Neural cell (in vitro differentiated cells): ENCODE data around the gene TRAK1. TPM values are rescaled to one million over a fixed set of nuclear protein-coding genes. Genes with fewer than 3 reads are reported as not detected.
A peak's percentile ranks its signal among the peaks of the same experiment; 100 is the strongest.
"Not testable (repeated sequence)": the region's sequence is repeated elsewhere in the genome, so short reads cannot be mapped to it uniquely, and the experiment has no call there.

Experiments used
- H2AFZ ChIP-seq: fragments of 200-600, 300-800 bp; sonication (generic), shearing (Covaris generic); 2 replicates; pipeline ENCODE4 v1.6.0; 2014; ENCODE audit warnings: low read depth, mild to moderate bottlenecking, antibody characterized with exemption, low read length, moderate library complexity
- H3F3A ChIP-seq: fragments of 200-600 bp; shearing (Covaris generic); 2 replicates; pipeline ENCODE4 v1.6.1; 2016; ENCODE audit warnings: mild to moderate bottlenecking, moderate library complexity, mixed read lengths, antibody characterized with exemption, low read length; ENCODE audit not compliant: insufficient read depth, poor library complexity, severe bottlenecking
- H3K27ac ChIP-seq: fragments of 200-600, 300-800 bp; sonication (generic), shearing (Covaris generic); 2 replicates; pipeline ENCODE4 v1.5.1; 2014; ENCODE audit warnings: mild to moderate bottlenecking, low read length, moderate library complexity
- H3K27me3 ChIP-seq: fragments of 300-800, 200-600 bp; sonication (generic), shearing (Covaris generic); 2 replicates; pipeline ENCODE4 v1.6.0; 2014; ENCODE audit warnings: mild to moderate bottlenecking, low read depth, low read length, moderate library complexity; ENCODE audit not compliant: insufficient read depth
- H3K36me3 ChIP-seq: fragments of 300-800, 200-600 bp; sonication (generic), shearing (Covaris generic); 2 replicates; pipeline ENCODE4 v1.5.1; 2014; ENCODE audit warnings: mild to moderate bottlenecking, antibody characterized with exemption, low read length, moderate library complexity; ENCODE audit not compliant: insufficient read depth
- H3K4me2 ChIP-seq: fragments of 300-800, 200-600 bp; sonication (generic), shearing (Covaris generic); 2 replicates; pipeline ENCODE4 v1.6.0; 2014; ENCODE audit warnings: mild to moderate bottlenecking, low read length
- H3K4me3 ChIP-seq: fragments of 300-800, 200-600 bp; sonication (generic), shearing (Covaris generic); 2 replicates; pipeline ENCODE4 v1.5.1; 2014; ENCODE audit warnings: mild to moderate bottlenecking, low read length, moderate library complexity
- H3K79me2 ChIP-seq: fragments of 200-600 bp; shearing (Covaris generic); replicated peaks from 2 replicates; pipeline ENCODE4 v1.6.0; 2014; ENCODE audit warnings: mild to moderate bottlenecking, low read length, moderate library complexity; ENCODE audit not compliant: insufficient read depth
- H3K9ac ChIP-seq: fragments of 300-800, 200-600 bp; sonication (generic), shearing (Covaris generic); 2 replicates; pipeline ENCODE4 v1.6.1; 2016; ENCODE audit warnings: mild to moderate bottlenecking, low read length, mixed read lengths
- H3K9me2 ChIP-seq: fragments of 200-600 bp; shearing (Covaris generic); 2 replicates; pipeline ENCODE4 v1.6.1; 2016; ENCODE audit warnings: mild to moderate bottlenecking, low read length, mixed read lengths; ENCODE audit not compliant: insufficient read depth
- H3K9me3 ChIP-seq: fragments of 200-600, 300-800 bp; sonication (generic), shearing (Covaris generic); 2 replicates; pipeline ENCODE4 v1.6.1; 2016; ENCODE audit warnings: mild to moderate bottlenecking, mixed run types, low read length, moderate library complexity, mixed read lengths
- H4K20me1 ChIP-seq: fragments of 200-600 bp; shearing (Covaris generic); 2 replicates; pipeline ENCODE4 v1.6.1; 2016; ENCODE audit warnings: mild to moderate bottlenecking, mixed run types; ENCODE audit not compliant: insufficient read depth
- EZH2 ChIP-seq: fragments of 200-600, 300-800 bp; shearing (Covaris generic), sonication (generic); IDR thresholded peaks from 2 replicates; pipeline ENCODE4 v1.6.1; 2014; ENCODE audit warnings: antibody characterized with exemption, low read length, borderline replicate concordance, mild to moderate bottlenecking; ENCODE audit not compliant: insufficient read depth, poor library complexity, severe bottlenecking
- MXI1 ChIP-seq: fragments of 450-650 bp; conservative IDR thresholded peaks from 2 replicates; pipeline ENCODE4 v1.6.1; 2014; ENCODE audit warnings: antibody characterized with exemption, mild to moderate bottlenecking; ENCODE audit not compliant: poor library complexity, severe bottlenecking
- SMC3 ChIP-seq: fragments of 450-650 bp; conservative IDR thresholded peaks from 2 replicates; pipeline ENCODE4 v1.6.1; 2014; ENCODE audit warnings: antibody characterized with exemption, mild to moderate bottlenecking, moderate library complexity; ENCODE audit not compliant: poor library complexity
- TAF1 ChIP-seq: IDR thresholded peaks from 2 replicates; pipeline ENCODE4 v1.6.1; 2012; ENCODE audit warnings: low read depth
- polyA plus RNA-seq: library from polyadenylated mRNA; depleted of rRNA; stranded (reverse); fragments of >200 nt; gene quantifications from 2 replicates; pipeline ENCODE4 v1.2.3, GENCODE V29; 2014
- TF ChIP-seq, protein P1 (sequence below): IDR thresholded peaks from 2 replicates; pipeline ENCODE4 v1.6.1; 2012; ENCODE audit warnings: borderline replicate concordance

The TRAK1 gene
- polyA plus RNA-seq, 1 donor from 2014 or later, result 34.7 TPM

DNA sequence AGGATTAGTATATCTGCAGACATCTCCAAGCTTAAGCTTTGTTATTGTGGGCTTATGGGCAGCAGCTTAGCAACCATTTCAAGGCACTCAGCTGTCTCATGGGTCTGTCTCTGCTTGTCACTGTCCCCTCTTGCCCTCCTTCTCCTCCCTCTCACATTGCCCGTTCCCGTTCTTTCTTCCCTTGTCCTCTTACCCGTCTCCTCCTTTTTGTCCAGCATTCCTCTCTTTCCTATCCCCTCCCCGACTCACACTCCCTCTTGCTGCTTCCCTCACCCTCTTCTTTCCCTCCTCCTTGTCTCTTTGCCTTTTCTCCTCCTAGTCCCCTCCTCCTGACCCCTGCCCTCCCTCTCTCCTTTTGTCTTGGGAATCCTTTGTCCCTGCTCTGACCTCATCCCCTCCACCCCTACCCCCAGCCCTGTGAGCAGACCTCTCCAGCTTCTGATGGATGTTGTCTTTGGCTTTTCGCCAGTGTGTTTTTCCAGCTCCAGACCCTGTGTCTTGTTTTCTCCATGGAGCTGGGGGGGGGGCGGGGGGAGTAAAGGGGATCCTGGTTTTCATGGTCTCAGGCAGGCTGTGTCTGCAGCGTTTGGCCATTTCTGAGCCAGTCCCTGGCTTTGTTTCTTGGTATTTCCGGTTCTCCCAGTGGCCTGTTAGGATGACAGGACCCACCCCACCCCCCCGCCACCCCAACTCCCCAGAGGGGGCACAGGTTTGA is 47.9 kb upstream of the TRAK1 start:
- H3K27me3 ChIP-seq, result no peaks in the 10 kb centered on the region
- peak overlapping the region; percentile 6 for H3K4me2 ChIP-seq
- no peaks in the 10 kb centered on the region for H3K36me3 ChIP-seq
- H3K9me2 ChIP-seq, result no peaks in the 10 kb centered on the region
- peaks cover 54% of the 10 kb centered on the region for H3K79me2 ChIP-seq
- H3K27ac ChIP-seq, result peak overlapping the region; percentile 66
- H3K9ac ChIP-seq, result peak overlapping the region; percentile 60
- H3F3A ChIP-seq, result no peaks in the 10 kb centered on the region
- peak overlapping the region; percentile 88 for H2AFZ ChIP-seq
- TF ChIP-seq EZH2, result no peak
- TF ChIP-seq, protein P1, sequence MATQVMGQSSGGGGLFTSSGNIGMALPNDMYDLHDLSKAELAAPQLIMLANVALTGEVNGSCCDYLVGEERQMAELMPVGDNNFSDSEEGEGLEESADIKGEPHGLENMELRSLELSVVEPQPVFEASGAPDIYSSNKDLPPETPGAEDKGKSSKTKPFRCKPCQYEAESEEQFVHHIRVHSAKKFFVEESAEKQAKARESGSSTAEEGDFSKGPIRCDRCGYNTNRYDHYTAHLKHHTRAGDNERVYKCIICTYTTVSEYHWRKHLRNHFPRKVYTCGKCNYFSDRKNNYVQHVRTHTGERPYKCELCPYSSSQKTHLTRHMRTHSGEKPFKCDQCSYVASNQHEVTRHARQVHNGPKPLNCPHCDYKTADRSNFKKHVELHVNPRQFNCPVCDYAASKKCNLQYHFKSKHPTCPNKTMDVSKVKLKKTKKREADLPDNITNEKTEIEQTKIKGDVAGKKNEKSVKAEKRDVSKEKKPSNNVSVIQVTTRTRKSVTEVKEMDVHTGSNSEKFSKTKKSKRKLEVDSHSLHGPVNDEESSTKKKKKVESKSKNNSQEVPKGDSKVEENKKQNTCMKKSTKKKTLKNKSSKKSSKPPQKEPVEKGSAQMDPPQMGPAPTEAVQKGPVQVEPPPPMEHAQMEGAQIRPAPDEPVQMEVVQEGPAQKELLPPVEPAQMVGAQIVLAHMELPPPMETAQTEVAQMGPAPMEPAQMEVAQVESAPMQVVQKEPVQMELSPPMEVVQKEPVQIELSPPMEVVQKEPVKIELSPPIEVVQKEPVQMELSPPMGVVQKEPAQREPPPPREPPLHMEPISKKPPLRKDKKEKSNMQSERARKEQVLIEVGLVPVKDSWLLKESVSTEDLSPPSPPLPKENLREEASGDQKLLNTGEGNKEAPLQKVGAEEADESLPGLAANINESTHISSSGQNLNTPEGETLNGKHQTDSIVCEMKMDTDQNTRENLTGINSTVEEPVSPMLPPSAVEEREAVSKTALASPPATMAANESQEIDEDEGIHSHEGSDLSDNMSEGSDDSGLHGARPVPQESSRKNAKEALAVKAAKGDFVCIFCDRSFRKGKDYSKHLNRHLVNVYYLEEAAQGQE, result peak; percentile 18
- peak overlapping the region; percentile 44 for H3K4me3 ChIP-seq
- H3K9me3 ChIP-seq, result no peaks in the 10 kb centered on the region
- no peaks in the 10 kb centered on the region for H4K20me1 ChIP-seq

DNA sequence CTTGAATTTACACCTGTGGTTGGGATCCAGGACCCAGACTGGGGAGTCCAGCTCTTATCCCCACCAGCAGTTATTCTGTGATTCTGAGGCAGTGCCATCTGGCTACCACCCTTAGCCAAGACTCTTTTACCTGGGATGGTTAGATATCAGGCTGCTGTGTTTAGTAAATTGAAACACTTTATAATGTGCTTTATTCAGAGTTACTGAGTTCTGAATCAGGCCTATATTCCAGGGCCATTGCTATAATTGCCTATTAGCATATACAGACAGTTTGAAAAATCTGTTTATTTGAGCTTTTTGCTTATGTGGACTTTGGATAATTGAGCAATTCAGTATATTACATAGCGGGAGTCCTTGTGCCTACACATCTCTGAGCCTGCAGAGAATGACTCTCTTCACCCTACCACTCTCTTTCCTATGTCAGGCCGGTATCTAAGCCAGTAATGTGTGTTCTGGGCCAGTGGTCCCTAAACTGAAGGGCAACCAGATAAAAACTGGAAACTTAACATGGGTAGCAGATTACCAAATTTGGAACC is 45.4 kb upstream of the TRAK1 start:
- peaks cover 44% of the 10 kb centered on the region for H3K79me2 ChIP-seq
- no peaks in the 10 kb centered on the region for H3K27me3 ChIP-seq
- H2AFZ ChIP-seq, result no peak overlapping the region
- no peak overlapping the region for H3K4me2 ChIP-seq
- H3F3A ChIP-seq, result no peaks in the 10 kb centered on the region
- no peak overlapping the region for H3K9ac ChIP-seq
- no peak for TF ChIP-seq TAF1
- no peak for TF ChIP-seq MXI1
- no peaks in the 10 kb centered on the region for H3K9me2 ChIP-seq
- no peaks in the 10 kb centered on the region for H3K9me3 ChIP-seq
- no peaks in the 10 kb centered on the region for H4K20me1 ChIP-seq
- no peaks in the 10 kb centered on the region for H3K36me3 ChIP-seq
- no peak overlapping the region for H3K4me3 ChIP-seq
- H3K27ac ChIP-seq, result no peak overlapping the region

DNA sequence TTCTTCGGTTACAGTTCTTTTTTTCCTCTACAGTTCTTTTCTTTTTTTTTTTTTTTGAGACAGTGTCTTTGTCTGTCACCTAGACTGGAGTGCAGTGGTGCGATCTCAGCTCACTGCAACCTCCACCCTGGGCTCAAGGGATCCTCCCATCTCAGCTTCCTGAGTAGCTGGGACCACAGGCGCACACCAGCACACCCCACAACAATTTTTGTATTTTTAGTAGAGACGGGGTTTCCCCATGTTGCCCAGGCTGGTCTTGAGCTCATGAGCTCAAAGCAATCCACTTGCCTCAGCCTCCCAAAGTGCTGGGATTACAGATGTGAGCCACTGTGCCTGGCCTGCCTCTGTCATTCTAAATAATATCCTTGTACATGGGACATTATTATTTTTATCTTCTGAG is 42.6 kb upstream of the TRAK1 start:
- not testable (repeated sequence) for H3K4me2 ChIP-seq, H2AFZ ChIP-seq, H3K9ac ChIP-seq, H3F3A ChIP-seq, H3K9me2 ChIP-seq, H3K27me3 ChIP-seq, H4K20me1 ChIP-seq, H3K27ac ChIP-seq, H3K4me3 ChIP-seq, H3K36me3 ChIP-seq, H3K9me3 ChIP-seq
- H3K79me2 ChIP-seq, result peaks cover 24% of the 10 kb centered on the region

DNA sequence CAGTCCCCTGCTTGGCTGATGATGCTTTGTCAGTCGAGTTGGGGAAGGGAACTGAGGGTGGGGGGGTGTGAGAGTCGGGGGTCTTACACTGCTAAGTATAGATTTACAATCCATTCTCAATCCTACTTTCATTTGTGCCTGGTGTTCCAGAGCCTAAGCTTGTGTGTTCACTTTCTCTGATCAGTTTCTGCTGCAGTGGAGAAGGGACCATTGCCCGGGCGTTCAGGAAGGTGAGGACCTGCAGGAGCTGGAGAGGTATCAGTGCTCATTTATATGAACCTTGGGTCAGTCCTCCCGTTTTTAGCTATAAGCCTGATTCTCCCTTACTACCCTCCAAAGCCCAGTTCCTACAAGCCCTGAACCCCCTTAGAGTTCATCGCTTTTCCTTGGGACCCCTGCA is 41.0 kb upstream of the TRAK1 start:
- Histone ChIP-seq H3F3A (no peaks in the 10 kb centered on the region), H3K9me2 (no peaks in the 10 kb centered on the region), H3K36me3 (no peaks in the 10 kb centered on the region), H3K4me2 (no peak overlapping the region), H3K9me3 (no peaks in the 10 kb centered on the region), H3K27me3 (no peaks in the 10 kb centered on the region), H3K9ac (no peak overlapping the region), H4K20me1 (no peaks in the 10 kb centered on the region), H3K4me3 (no peak overlapping the region), H3K79me2 (peaks cover 14% of the 10 kb centered on the region), H2AFZ (no peak overlapping the region), H3K27ac (no peak overlapping the region)
- TF ChIP-seq SMC3, result no peak
